ENCODE data around the gene PLA2G2E. TPM values are rescaled to one million over a fixed set of nuclear protein-coding genes. Genes with fewer than 3 reads are reported as not detected.

Gene PLA2G2E
- total RNA-seq, result not detected

- DNase-seq (ENCODE audit: low spot score in 2 of 2) (no peak), ATAC-seq (no peak)
- H3K36me3 Mint-ChIP-seq, result no peaks in the 10 kb centered on the region
- H3K27ac Mint-ChIP-seq, result no peak within 1 kb of the TSS
- H3K9me3 Mint-ChIP-seq, result no peaks in the 10 kb centered on the region
Measured at GRCh38 chr1:19923137-19923952, at the start of gene PLA2G2E. Gene PLA2G2E (minus strand): TSS chr1:19923617. CDS start chr1:19923559, 58 bp downstream.

GRCh38 chr1:19971664-19972063, 48.2 kb upstream of the PLA2G2E start:
- no peaks in the 10 kb centered on the region for H3K36me3 Mint-ChIP-seq
- no peak overlapping the region for H3K27ac Mint-ChIP-seq
- DNase-seq (ENCODE audit: low spot score in 2 of 2), result no peak
- no peak for ATAC-seq
- no peaks in the 10 kb centered on the region for H3K9me3 Mint-ChIP-seq

DNA sequence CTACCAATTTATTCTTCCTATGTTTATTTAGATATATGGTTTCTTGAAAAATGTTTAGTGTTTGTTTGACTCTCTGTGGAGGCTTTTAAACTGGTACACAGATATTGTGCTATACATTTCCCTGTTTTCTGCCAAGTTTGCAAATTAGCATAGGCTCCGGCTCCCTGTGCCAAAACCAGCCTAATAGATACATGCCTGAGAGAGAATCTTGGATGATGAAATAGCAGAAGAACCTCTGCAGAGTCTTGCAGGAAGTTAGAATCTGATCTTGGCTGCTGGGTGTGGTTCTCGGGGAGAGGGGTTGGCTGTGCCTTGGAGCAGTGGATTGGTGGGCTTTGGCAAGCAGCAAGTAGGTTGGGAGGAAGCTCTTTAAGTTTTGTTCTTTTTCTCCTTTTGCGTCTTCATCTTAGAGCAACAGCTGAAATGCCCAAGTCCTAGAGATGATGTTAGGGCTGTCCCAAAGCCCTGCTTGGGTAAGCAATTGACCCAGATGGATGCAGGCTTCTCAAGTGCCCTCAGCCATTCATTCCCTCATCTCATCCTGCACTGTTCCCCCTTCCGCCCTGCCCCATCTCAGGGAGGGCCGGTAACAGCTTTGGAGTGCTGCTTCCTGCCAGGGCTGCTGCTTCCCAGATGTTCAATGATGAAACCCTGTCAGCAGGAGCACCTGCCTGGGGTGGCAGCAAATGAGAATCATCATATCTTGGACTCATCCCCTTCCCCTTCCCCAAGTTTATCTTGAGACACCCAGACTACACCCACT, 46.7 kb upstream of the PLA2G2E start:
- Mint-ChIP-seq H3K27ac (no peak overlapping the region), H3K9me3 (no peaks in the 10 kb centered on the region), H3K36me3 (no peaks in the 10 kb centered on the region)
- ATAC-seq (no peak), DNase-seq (ENCODE audit: low spot score in 2 of 2) (no peak)

GRCh38 chr1:19967808-19968207, 44.4 kb upstream of the PLA2G2E start:
- no peak for ATAC-seq

GRCh38 chr1:19964542-19964941, 41.1 kb upstream of the PLA2G2E start:
- no peaks in the 10 kb centered on the region for H3K9me3 Mint-ChIP-seq
- DNase-seq (ENCODE audit: low spot score in 2 of 2), result no peak
- no peak overlapping the region for H3K27ac Mint-ChIP-seq
- no peak for ATAC-seq
- no peaks in the 10 kb centered on the region for H3K36me3 Mint-ChIP-seq

More at GRCh38 chr1:19967808-19968207, 44.4 kb upstream of the PLA2G2E start:
- no peak overlapping the region for H3K27ac Mint-ChIP-seq
- H3K36me3 Mint-ChIP-seq, result no peaks in the 10 kb centered on the region
- H3K9me3 Mint-ChIP-seq, result no peaks in the 10 kb centered on the region
- no peak for DNase-seq (ENCODE audit: low spot score in 2 of 2)

DNA sequence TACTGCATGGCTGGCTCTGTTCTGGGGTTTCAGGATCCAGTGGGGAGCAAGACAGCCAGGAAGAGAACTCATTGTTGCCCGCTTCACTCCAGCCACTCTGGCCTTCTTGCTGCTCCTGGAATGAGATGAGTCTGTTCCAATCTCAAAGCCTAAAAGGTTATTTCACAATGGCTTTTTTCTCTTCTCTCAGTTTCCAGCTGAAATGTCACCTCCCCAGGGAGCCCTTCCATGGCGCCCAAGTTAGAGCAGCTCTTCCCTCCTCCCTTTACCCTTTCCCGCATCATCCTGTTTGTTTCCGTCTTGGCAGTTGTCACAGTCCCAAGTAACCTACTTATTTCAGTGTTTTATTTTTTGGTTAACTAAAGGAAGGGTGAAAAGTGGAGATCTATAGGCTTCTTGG, 40.2 kb upstream of the PLA2G2E start:
- no peak overlapping the region for H3K27ac Mint-ChIP-seq
- no peaks in the 10 kb centered on the region for H3K9me3 Mint-ChIP-seq
- ATAC-seq, result no peak
- no peaks in the 10 kb centered on the region for H3K36me3 Mint-ChIP-seq
- no peak for DNase-seq (ENCODE audit: low spot score in 2 of 2)

DNA sequence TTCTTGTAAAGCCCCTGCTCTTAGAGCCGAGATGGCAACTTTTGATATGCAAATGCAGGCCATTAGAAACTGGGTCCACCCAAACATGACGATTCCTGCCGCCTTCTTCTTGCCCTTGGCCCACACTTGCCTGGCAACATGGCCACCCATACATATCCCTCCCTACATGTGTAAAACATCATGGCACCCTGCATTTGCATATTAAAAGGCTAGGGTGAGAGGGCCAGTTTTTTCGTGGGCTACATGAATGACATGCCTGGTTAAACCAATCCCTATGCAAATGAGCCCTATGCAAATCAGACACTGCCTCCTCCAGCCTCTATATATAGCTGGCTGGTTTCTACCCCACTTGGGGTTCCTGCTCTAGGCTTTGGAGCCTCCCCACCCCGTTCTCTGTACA, 37.2 kb upstream of the PLA2G2E start:
- Mint-ChIP-seq H3K27ac (no peak overlapping the region), H3K36me3 (no peaks in the 10 kb centered on the region), H3K9me3 (no peaks in the 10 kb centered on the region)
- ATAC-seq (no peak), DNase-seq (ENCODE audit: low spot score in 2 of 2) (no peak)

DNA sequence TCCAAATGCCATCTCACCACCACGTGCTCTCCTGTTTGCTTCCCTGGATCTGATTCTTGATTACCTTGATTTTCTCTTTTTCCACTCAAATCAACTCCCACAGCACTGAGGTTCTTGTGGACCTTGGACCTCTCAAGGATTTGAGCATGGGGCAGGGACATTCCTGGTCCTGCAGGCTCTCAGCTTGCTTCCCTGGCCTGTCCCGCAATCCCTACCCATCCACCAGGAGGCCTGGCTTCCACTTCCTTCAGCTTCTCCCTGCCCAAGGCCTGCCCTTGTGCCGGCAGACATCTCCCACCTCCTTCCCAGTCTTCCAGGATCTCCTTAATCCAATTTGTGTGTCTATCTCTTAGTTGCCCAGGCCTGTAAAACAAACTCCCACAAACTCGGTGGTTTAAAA, 34.4 kb upstream of the PLA2G2E start:
- Mint-ChIP-seq H3K27ac (peak overlapping the region in 1 of 2 donors; percentile 33), H3K9me3 (peaks cover 0 to 5% of the 10 kb centered on the region in 2 donors), H3K36me3 (no peaks in the 10 kb centered on the region)
- ATAC-seq, result no peak
- DNase-seq (ENCODE audit: low spot score in 2 of 2), result no peak

- peak overlapping the region in 1 of 2 donors; percentile 12 for H3K27ac Mint-ChIP-seq
Measured at GRCh38 chr1:19955534-19956170, 32.2 kb upstream of the PLA2G2E start.

DNA sequence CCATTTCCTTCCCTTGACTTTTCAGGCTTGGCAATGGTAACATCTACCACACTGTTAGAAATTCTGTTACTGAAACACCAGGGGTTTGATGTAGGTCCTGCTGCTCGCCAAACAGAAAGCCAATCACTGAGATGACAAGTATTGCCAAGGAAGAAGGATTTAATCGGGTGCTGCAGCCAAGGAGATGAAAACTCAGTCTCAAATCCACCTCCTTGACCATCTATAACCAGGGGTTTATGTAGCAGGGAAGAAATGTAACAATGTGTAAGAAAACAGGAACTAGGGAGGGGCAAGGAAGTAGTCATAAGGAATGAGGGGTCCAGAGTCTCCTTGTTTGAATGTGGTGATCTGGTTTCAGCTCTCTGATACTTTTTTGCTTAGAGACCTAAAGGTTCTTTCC, 30.6 kb upstream of the PLA2G2E start:
- peaks cover 0 to 5% of the 10 kb centered on the region in 2 donors for H3K9me3 Mint-ChIP-seq
- H3K36me3 Mint-ChIP-seq, result no peaks in the 10 kb centered on the region
- H3K27ac Mint-ChIP-seq, result no peak overlapping the region
- DNase-seq (ENCODE audit: low spot score in 2 of 2) (no peak), ATAC-seq (no peak)

More at GRCh38 chr1:19955534-19956170, 32.2 kb upstream of the PLA2G2E start:
- peaks cover 0 to 5% of the 10 kb centered on the region in 2 donors for H3K9me3 Mint-ChIP-seq
- DNase-seq (ENCODE audit: low spot score in 2 of 2), result no peak
- ATAC-seq, result no peak
- H3K36me3 Mint-ChIP-seq, result no peaks in the 10 kb centered on the region

DNA sequence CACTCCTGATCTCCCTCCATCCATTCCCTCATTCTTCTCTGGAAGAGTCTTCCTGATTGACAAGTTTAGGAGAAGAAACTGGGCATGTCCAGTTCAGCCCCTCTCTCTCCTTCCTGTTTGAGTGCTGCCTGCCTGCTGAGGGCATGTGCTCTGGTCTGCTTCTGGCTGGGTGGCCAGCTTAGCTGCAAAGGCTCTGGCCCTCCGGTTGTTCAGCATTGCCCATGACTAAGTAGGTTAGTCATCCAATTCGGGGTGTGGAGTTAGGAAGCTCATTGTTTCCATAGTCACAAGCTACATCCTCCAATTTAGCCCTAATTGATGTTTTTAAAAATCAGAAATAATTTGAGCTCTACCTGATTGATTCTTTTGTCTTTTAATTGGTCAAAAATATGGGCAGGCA, 25.6 kb upstream of the PLA2G2E start:
- no peaks in the 10 kb centered on the region for H3K9me3 Mint-ChIP-seq
- no peaks in the 10 kb centered on the region for H3K36me3 Mint-ChIP-seq
- DNase-seq (ENCODE audit: low spot score in 2 of 2) (no peak), ATAC-seq (no peak)
- H3K27ac Mint-ChIP-seq, result no peak overlapping the region

- ATAC-seq, result no peak
- Mint-ChIP-seq H3K36me3 (no peaks in the 10 kb centered on the region), H3K9me3 (no peaks in the 10 kb centered on the region), H3K27ac (no peak overlapping the region)
- DNase-seq (ENCODE audit: low spot score in 2 of 2), result no peak
Measured at GRCh38 chr1:19946971-19947370, 23.6 kb upstream of the PLA2G2E start.

GRCh38 chr1:19946331-19946751, 22.9 kb upstream of the PLA2G2E start:
- no peak for DNase-seq (ENCODE audit: low spot score in 2 of 2)
- Mint-ChIP-seq H3K9me3 (no peaks in the 10 kb centered on the region), H3K36me3 (no peaks in the 10 kb centered on the region), H3K27ac (no peak overlapping the region)
- no peak for ATAC-seq

- H3K9me3 Mint-ChIP-seq, result no peaks in the 10 kb centered on the region
- no peak for DNase-seq (ENCODE audit: low spot score in 2 of 2)
- no peaks in the 10 kb centered on the region for H3K36me3 Mint-ChIP-seq
- ATAC-seq, result peak in 1 of 2 donors; percentile 26
- H3K27ac Mint-ChIP-seq, result no peak overlapping the region
Measured at GRCh38 chr1:19945914-19946313, 22.5 kb upstream of the PLA2G2E start.

DNA sequence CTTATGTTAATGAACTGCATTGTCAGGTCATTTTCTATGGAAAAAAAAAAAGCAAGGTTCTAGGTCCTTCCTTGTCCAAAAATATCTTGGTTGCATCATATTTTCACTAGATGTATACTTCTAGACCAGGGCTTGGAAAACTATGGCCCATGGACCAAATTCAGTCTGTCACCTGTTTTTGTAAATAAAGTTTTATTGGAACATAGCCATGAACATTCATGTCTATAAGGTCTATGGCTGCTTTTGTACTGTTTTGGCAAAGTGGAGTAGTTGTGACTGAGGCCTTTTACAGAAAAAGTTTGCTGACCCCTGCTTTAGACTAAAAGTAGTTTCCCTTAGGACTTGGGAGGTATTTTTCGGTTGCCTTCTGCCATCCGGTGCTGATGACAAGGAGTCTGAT, 19.2 kb upstream of the PLA2G2E start:
- no peaks in the 10 kb centered on the region for H3K36me3 Mint-ChIP-seq
- no peak for ATAC-seq
- peaks cover 0 to 6% of the 10 kb centered on the region in 2 donors for H3K9me3 Mint-ChIP-seq
- no peak overlapping the region for H3K27ac Mint-ChIP-seq
- DNase-seq (ENCODE audit: low spot score in 2 of 2), result no peak

DNA sequence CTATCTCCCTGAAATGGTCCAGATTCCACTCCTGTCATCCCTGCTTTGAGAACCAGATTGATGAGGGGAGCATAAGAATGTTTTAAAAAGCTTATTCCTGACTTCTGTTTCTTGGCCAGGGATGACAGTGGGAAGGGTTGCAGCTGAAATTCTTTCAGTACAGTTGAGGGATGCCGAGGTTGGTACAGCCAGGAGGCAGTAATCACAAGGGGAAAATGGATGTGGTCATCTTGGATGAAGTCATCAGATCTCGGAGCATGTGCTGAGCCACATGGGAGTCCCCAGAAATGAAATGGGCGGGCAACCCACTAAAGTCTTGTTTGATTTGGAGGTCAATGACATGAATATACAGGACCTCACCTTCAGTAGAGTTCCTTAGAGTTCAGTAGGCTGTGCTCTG, 18.7 kb upstream of the PLA2G2E start:
- Mint-ChIP-seq H3K27ac (no peak overlapping the region), H3K36me3 (no peaks in the 10 kb centered on the region), H3K9me3 (peaks cover 0 to 6% of the 10 kb centered on the region in 2 donors)
- no peak for ATAC-seq
- DNase-seq (ENCODE audit: low spot score in 2 of 2), result no peak

DNA sequence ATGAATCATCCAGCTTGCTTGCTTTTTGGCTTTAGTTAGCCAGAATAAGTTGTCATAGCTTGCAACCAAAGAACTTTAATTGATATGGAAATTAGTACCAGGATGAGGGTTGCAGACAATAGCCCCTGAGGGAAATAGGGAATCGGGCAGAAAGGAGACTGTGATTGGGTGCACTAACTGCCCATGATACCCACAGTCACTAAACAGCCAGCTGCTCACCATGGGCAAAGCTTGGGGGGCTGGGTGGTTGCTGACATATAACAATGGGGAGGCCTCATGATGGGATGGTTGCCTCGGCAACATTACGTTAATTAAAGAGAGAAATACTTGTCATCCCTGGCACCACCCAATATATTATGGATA, 17.8 kb upstream of the PLA2G2E start:
- H3K36me3 Mint-ChIP-seq, result no peaks in the 10 kb centered on the region
- DNase-seq (ENCODE audit: low spot score in 2 of 2) (no peak), ATAC-seq (no peak)
- no peak overlapping the region for H3K27ac Mint-ChIP-seq
- peaks cover 0 to 6% of the 10 kb centered on the region in 2 donors for H3K9me3 Mint-ChIP-seq

Measured in activated naive CD4-positive, alpha-beta T cell treated with anti-CD3 and anti-CD28 coated beads, Interleukin-2, amount 50 U/mL, for 72 hours (primary cell).